HL-60 (cell line): ENCODE results near the gene ZP4.

Experiments
- CTCF ChIP-seq: IDR thresholded peaks from one replicate; pipeline ENCODE4 v1.5.1; 2011; ENCODE audit warnings: low read length, control low read depth, inconsistent platforms; ENCODE audit not compliant: insufficient read depth
- POLR2AphosphoS5 ChIP-seq: IDR thresholded peaks from 2 replicates; pipeline ENCODE4 v1.6.1; 2012; ENCODE audit warnings: low read depth
- REST ChIP-seq: IDR thresholded peaks from 2 replicates; pipeline ENCODE4 v1.6.1; 2012; ENCODE audit warnings: low read depth; ENCODE audit not compliant: insufficient replicate concordance

GRCh38 chr1:237938068-237938467 is 47.3 kb upstream of the ZP4 start:
- TF ChIP-seq REST, result no peak
- no peak for TF ChIP-seq POLR2AphosphoS5
- TF ChIP-seq CTCF, result no peak
